Kasumi-1 (cell line): ENCODE results near the gene HIGD1B.

Experiments
- DNase-seq, 2 experiments: peaks; one replicate each; lab custom pipeline; 2025; lab: John Stamatoyannopoulos, UW

Gene HIGD1B

DNA sequence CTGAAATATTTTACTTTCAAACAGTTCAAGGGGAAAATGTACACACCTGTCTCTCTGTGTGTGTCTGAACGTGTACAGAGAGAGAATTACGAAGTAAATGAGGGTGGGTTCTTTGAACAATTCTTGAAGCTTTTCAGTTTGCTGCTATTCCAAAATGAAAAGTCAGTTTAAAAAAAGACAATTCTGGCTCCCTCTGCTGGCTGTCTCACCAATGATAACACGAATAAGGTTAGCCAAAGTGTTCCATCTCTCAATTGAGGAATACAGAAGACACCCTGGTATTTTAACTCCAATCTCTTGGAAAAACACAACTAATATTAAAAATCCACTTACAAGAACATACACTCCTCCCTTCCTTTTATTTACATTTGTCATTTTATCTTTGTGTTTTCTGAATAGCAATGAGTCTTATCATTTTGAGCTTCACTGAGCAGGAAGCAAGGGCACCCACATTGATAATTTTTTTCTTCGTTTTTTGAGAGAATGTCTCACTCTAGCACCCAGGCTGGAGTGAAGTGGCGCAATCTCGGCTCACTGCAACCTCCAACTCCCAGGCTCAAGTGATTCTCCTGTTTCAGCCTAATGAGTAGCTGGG is 31.0 kb downstream of the HIGD1B start:
- DNase-seq: peak; percentile 46 to 62

DNA sequence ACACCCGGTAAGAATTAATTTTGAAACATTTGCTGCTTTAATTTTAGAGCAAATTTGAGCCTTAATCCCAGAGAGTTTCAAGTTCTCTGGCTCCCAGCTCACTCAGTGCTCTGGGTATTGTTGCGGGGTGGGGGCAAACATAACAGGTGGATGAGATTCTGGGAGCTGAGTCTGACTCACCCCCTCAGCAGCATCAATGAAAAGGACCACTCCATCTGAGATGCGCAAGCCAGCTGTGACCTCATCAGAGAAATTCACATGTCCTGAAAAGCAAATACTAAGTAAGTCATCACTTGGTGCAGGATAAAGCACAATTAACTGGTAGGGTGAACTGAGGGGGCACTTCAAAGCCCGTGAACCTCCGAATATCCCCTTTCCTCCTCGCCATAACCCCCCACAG is 31.7 kb downstream of the HIGD1B start:
- DNase-seq: no peak

DNA sequence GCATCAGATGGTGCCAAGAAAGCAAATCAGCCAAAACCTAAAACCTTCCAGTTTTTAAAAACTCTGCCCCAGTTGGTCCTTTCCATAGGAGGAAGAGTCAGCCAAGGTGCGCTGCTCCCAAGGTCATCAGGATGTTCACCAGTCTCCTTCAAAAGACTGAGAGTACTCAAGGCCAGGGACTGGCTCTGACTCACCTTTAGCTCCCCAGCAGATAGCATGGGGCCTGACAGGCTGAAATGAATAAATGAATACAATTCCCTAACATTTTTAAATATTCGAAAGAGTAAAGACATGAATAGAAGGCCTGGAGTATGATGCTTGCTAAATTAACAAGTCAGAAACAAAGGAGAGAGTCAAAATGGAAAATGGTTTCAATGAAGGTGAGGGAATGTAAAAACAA is 32.4 kb downstream of the HIGD1B start:
- no peak for DNase-seq

DNA sequence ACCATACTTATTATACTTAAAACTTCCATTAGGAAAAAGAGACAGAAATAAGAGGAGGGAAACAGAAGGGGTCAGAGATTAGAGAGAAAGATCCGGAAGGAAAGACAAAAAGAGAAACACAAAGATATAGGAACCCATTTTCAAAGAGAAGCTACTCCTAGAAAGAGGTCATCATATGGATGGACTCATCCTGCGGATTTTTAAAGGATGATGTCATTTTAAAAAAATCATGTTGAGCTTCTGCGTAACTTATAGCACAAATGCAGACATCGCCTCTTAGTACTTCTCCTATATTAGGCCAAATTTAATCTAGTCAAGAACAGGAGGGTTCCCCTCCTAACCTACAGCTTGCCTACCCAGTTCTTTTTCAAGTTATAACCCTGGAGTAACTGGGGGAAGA is 33.5 kb downstream of the HIGD1B start:
- no peak for DNase-seq

DNA sequence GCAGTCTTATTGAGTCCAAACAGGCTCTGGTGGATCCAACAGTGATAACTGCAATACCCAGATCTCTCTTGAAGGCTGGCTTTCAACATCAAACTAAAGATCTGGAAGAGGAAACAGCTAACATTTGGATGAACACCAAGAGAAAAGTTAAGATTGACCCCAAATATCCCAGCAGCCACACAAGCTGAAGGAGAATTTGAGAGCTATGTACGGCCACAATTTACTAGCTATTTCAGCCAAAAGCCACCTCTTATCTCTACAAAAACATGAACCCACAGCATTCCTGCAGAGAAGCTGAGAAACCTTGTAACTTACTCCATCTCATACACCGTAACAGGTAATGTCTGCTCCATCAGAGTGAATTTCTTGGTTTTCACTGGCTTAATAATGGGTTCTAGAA is 37.3 kb downstream of the HIGD1B start:
- no peak for DNase-seq

DNA sequence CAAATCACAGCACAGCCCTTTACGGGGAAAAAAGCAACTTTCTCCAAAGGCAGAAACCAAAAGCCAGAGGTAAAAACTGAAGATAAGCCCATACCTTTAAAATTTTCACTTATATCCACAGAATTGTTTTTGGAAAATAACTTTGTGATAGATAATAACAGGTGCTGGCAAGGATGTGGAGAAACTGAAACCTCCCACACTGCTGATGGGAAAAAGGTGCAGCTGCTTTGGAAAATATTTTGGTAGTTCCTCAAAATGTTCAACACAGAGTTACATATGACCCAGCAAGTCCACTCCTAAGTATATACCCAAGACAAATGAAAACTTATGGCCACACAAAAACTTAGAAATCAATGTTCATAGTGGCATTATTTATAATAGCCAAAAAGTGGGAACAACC is 39.3 kb downstream of the HIGD1B start:
- DNase-seq: no peak

DNA sequence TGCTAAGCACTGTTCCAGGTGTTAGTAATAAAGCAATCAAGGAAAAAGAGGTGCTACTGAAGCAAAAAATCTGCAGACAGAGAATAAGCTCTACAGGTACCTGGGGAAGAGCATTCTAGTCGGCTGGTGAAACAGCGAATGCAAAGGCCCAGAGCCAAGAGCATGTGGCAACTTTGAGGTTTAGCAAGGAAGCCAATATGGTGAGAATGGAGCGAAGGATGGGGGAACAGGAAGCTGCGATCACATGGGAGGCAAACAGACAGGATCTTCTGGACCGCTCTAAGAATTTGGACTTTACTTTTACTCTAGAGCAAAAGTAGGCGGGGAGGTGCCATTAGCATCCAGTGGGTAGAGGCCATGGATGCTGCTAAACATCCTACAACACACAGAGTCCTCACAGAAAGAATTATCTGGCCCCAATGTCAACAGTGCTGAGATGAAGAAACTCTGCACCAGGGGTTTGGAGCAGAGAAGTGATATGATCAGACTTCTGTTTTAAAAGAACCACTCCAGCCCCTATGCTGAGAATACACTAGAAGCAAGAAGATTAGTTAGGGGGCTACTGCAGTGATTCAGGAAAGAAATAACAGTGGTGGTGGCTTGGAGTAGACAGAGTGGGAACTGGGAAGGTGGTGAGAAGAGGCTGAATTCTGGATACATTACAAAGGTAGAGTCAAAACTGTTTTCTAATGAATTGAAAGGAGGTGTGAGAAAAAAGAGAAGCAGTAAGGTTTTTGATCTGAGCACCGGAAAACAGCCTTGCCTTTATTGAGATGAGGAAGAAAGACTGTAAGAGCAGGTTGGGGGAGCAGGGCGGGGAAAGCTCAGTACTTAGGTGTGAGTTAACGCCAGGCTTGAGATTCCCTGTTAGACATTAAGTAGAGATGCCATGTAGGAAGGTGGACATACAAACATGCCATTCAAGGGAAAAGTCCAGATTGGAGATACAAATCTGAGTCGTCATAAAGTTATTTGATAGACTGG is 40.6 kb downstream of the HIGD1B start:
- DNase-seq: peak; percentile 71 to 79

DNA sequence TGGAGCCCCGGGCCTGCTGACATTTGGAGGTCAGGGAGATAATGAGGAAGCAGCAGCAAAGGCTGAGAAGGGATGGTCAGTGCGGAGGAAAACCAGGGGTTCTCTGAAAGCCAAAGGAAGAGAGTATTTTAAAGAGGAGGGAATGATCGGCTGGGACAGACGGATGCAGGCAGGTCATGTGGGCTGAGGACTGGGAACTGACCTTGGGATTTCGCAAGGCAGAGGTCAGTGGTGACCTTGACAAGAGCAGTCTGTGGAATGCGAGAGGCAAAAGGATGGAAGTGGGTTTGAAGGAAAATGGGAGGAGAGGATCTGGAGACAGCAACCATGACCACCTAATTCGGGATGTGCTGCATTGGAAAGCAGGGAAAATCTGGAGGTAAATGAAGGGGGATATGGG is 41.3 kb downstream of the HIGD1B start:
- DNase-seq: no peak

DNA sequence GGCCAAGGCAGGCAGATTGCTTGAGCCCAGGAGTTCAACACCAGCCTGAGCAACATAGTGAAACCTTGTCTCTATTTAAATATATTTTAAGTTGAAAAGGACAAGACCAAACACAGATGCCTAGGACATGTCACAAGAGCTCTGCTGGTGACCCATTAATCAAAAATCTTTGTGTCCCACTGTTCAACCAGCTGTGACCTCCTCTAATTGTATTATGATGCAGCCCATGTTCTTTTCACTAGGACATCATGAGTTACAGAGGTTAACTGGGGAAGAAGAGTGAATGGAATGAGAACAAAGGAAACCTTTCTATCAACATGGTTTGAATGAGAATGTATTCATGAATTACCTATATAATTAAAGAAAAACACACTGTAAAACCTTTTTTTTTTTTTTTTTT is 44.6 kb downstream of the HIGD1B start:
- no peak for DNase-seq

DNA sequence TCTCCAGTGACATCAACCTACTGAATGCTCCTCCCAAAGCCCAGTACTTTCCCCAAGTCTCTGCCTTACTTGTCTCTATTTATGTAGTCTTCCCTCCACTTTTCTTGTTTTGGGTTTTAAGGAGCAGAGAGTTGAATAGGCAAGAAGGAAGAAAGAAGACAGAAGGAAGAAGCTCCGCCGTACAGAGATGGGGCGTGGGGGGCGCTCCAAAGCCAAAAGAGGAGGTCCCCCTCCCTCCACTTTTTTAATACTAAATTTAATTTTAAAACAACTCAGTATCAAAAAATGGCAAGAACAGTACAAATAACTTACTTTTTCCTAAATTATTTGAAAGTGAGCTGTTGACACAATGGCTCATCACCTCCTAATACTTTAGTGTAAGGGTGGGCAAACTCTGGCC is 47.0 kb downstream of the HIGD1B start:
- no peak for DNase-seq

DNA sequence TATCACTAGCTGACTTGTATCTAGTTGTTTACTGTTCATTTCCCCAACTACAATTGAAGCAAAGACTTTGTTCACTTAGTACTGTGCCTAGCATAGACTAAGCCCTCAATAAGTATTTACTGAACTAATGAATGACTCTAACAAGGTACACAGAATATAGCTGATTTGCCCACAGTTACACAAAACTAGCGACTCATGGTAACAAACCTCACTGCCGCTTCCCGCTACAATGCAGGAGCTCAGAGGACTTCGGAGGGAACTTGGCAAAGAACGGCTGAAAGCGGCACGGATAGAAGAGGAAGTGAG is 51.0 kb downstream of the HIGD1B start:
- peak; percentile 78 to 79 for DNase-seq

DNA sequence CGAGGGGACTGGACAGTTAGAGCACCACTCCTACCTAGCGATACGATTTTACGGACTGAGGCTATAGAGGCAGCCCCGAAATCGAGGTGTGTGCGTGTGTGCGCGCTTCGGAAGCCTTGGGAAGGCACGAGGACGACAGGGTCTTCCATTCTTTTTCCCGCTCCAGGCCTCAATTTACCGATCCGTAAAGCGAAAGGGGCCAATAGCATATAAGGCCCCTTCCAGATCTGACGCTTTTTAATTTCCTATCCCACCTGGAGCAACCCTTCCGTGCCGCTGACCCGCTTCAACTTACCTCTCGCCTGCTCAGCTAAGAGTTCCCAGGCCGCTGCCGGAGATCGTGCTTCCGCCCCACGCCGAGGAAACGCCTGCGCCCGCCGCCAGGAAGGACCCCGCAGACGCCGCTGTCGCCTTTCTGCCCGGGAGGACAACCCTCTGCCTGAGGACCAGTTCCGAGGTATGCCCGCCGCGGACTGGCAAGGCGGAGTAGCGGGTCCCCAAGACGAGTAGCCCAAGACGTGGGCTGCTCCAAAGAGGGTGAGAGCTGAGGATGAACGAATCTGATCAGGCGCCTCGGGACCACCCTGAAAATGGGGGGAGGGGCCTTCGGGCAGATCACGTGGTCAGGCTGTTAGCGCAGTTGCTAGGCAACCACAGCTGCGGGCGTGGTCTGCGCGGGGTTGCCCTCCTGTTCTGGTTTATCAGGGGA is 51.5 kb downstream of the HIGD1B start, which contains the start of gene EFTUD2:
TSS of gene EFTUD2 (minus strand) at position 372 of the 709 bp plus-strand sequence. CDS start 4,924 bp downstream, outside the sequence.
- peak; percentile 81 to 87 for DNase-seq
